H1 (cell line): ENCODE data around the gene ADGRG1. TPM values are rescaled to one million over a fixed set of nuclear protein-coding genes. Genes with fewer than 3 reads are reported as not detected.

Experiments used
- CTCF ChIA-PET: fragments of 300-600 bp; sonication (Branson Sonifier 250); formaldehyde crosslinking; loops from one replicate; lab custom pipeline; 2021; ENCODE audit not compliant: partially characterized antibody; lab: Charles Lee
- POLR2A ChIA-PET: fragments of 300-600 bp; sonication (Branson Sonifier 250); formaldehyde crosslinking; loops from one replicate; lab custom pipeline; 2021; ENCODE audit warnings: inconsistent platforms; ENCODE audit not compliant: partially characterized antibody; lab: Charles Lee
- DNase-seq, 2 experiments: peaks; one replicate each; pipeline versions ENCODE4 v3.0.0 to v3.0.0-alpha.2; 2010 to 2022; ENCODE audit warnings: low spot score in 2 of 2, low read depth in 1 of 2, mixed read lengths in 1 of 2
- FAIRE-seq: peaks from 2 replicates; lab custom pipeline; 2011; peaks lifted over from hg19 to GRCh38; lab: Jason Lieb, UNC
- H2AFZ ChIP-seq: 2 replicates; pipeline ENCODE4 v1.8.1; 2012; ENCODE audit warnings: low read length, inconsistent platforms
- H2AK5ac ChIP-seq: 2 replicates; pipeline ENCODE4 v1.6.1; 2013; ENCODE audit warnings: low read depth, low read length
- H2BK120ac ChIP-seq: replicated peaks from 2 replicates; pipeline ENCODE3; 2013; ENCODE audit warnings: low read depth, low read length, inconsistent platforms
- H2BK12ac ChIP-seq: 2 replicates; pipeline ENCODE4 v1.6.1; 2013; ENCODE audit warnings: low read depth, low read length
- H2BK15ac ChIP-seq: 2 replicates; pipeline ENCODE4 v1.6.1; 2013; ENCODE audit warnings: low read length
- H2BK20ac ChIP-seq: 2 replicates; pipeline ENCODE4 v1.6.1; 2013; ENCODE audit warnings: low read length
- H2BK5ac ChIP-seq: 2 replicates; pipeline ENCODE4 v1.6.1; 2013; ENCODE audit warnings: low read depth, low read length
- H3K14ac ChIP-seq: 2 replicates; pipeline ENCODE4 v1.6.1; 2013; ENCODE audit warnings: inconsistent platforms; ENCODE audit not compliant: insufficient read length
- H3K18ac ChIP-seq: 2 replicates; pipeline ENCODE4 v1.6.1; 2013; ENCODE audit warnings: low read length; ENCODE audit errors: extremely low read depth
- H3K23ac ChIP-seq: 2 replicates; pipeline ENCODE4 v1.6.1; 2013; ENCODE audit warnings: inconsistent platforms; ENCODE audit not compliant: insufficient read length
- H3K23me2 ChIP-seq: 2 replicates; pipeline ENCODE4 v1.6.1; 2013; ENCODE audit warnings: low read depth, low read length
- H3K27ac ChIP-seq: 2 replicates; pipeline ENCODE4 v1.6.1; 2011; ENCODE audit warnings: low read depth, low read length, inconsistent platforms
- H3K27me3 ChIP-seq, 4 experiments: replicated peaks in 1 of 4; 1 replicate in 1 of 4; 2 replicates in 3 of 4; pipeline versions ENCODE4 v1.6.1 to v1.8.1; 2011 to 2013; ENCODE audit warnings: low read length in 3 of 4, mild to moderate bottlenecking in 3 of 4, inconsistent platforms in 2 of 4, mixed read lengths in 2 of 4, moderate library complexity in 1 of 4; ENCODE audit not compliant: control insufficient read depth in 3 of 4, insufficient read depth in 3 of 4; ENCODE audit errors: extremely low read depth in 1 of 4
- H3K36me3 ChIP-seq, 4 experiments: 2 replicates each; pipeline versions ENCODE4 v1.6.1 to v1.8.1; 2011 to 2013; ENCODE audit warnings: mild to moderate bottlenecking in 4 of 4, low read length in 3 of 4, moderate library complexity in 2 of 4, control low read depth in 1 of 4, inconsistent platforms in 1 of 4; ENCODE audit not compliant: insufficient read depth in 4 of 4, control insufficient read depth in 2 of 4
- H3K4ac ChIP-seq: replicated peaks from 2 replicates; pipeline ENCODE3; 2013; ENCODE audit warnings: low read length, low read depth, mixed read lengths, inconsistent platforms; ENCODE audit not compliant: insufficient read length
- H3K4me1 ChIP-seq, 4 experiments: replicated peaks in 1 of 4; 1 replicate in 1 of 4; 2 replicates in 3 of 4; pipeline versions ENCODE4 v1.6.1 to v1.8.1; 2011 to 2013; ENCODE audit warnings: low read length in 3 of 4, inconsistent platforms in 2 of 4, mixed read lengths in 1 of 4; ENCODE audit not compliant: insufficient read depth in 4 of 4, control insufficient read depth in 3 of 4
- H3K4me2 ChIP-seq, 2 experiments: 2 replicates each; pipeline versions ENCODE4 v1.6.1 to v1.8.1; 2011 to 2013; ENCODE audit warnings: low read depth in 2 of 2, low read length in 2 of 2, control low read depth in 1 of 2, inconsistent platforms in 1 of 2, mild to moderate bottlenecking in 1 of 2; ENCODE audit not compliant: insufficient read depth in 1 of 2
- H3K4me3 ChIP-seq, 4 experiments: fragments of 200-600, 300-600 bp in 1 of 4; sonication (generic), shearing (Covaris generic), sonication (Bioruptor Twin) in 1 of 4; 2 replicates each; pipeline versions ENCODE4 v1.5.1 to v1.8.1; 2011 to 2016; ENCODE audit warnings: low read length in 4 of 4, low read depth in 3 of 4, control low read depth in 2 of 4, inconsistent platforms in 2 of 4, mild to moderate bottlenecking in 2 of 4, mixed read lengths in 1 of 4, moderate library complexity in 1 of 4; ENCODE audit not compliant: insufficient read depth in 2 of 4; ENCODE audit errors: extremely low read depth in 1 of 4
- H3K56ac ChIP-seq: replicated peaks from 2 replicates; pipeline ENCODE3; 2013; ENCODE audit warnings: low read depth, mild to moderate bottlenecking, mixed read lengths, low read length, inconsistent platforms; ENCODE audit not compliant: insufficient read length
- H3K79me1 ChIP-seq: 2 replicates; pipeline ENCODE4 v1.6.1; 2013; ENCODE audit warnings: low read depth, low read length, control low read depth
- H3K79me2 ChIP-seq, 2 experiments: 2 replicates each; pipeline versions ENCODE4 v1.6.1 to v1.8.1; 2012 to 2013; ENCODE audit warnings: low read length in 2 of 2, mild to moderate bottlenecking in 2 of 2, inconsistent platforms in 1 of 2; ENCODE audit not compliant: insufficient read depth in 2 of 2, control insufficient read depth in 1 of 2
- H3K9ac ChIP-seq, 4 experiments: replicated peaks in 1 of 4; 1 replicate in 1 of 4; 2 replicates in 3 of 4; pipeline versions ENCODE4 v1.6.1 to v1.8.1; 2011 to 2013; ENCODE audit warnings: low read depth in 3 of 4, low read length in 3 of 4, control low read depth in 2 of 4, mild to moderate bottlenecking in 2 of 4, moderate library complexity in 2 of 4, inconsistent platforms in 1 of 4; ENCODE audit errors: extremely low read depth in 1 of 4
- H3K9me3 ChIP-seq, 2 experiments: 2 replicates each; pipeline versions ENCODE4 v1.6.1 to v1.8.1; 2012 to 2013; ENCODE audit warnings: mild to moderate bottlenecking in 2 of 2, moderate library complexity in 2 of 2, control low read depth in 1 of 2, inconsistent platforms in 1 of 2, low read depth in 1 of 2, low read length in 1 of 2, mixed read lengths in 1 of 2; ENCODE audit not compliant: insufficient read depth in 2 of 2
- H4K20me1 ChIP-seq, 2 experiments: replicated peaks in 1 of 2; 2 replicates each; pipeline versions ENCODE3 to v1.8.1; 2011 to 2013; ENCODE audit warnings: inconsistent platforms in 2 of 2, low read length in 2 of 2, mild to moderate bottlenecking in 1 of 2; ENCODE audit not compliant: insufficient read depth in 2 of 2, control insufficient read depth in 1 of 2
- H4K5ac ChIP-seq: 2 replicates; pipeline ENCODE4 v1.6.1; 2013; ENCODE audit warnings: low read length, low read depth, mixed read lengths, inconsistent platforms; ENCODE audit not compliant: insufficient read length
- H4K8ac ChIP-seq: 2 replicates; pipeline ENCODE4 v1.8.0; 2013; ENCODE audit warnings: mild to moderate bottlenecking, moderate library complexity, low read length, inconsistent platforms; ENCODE audit not compliant: insufficient read depth; ENCODE audit errors: extremely low read depth
- H4K91ac ChIP-seq: replicated peaks from 2 replicates; pipeline ENCODE3; 2013; ENCODE audit warnings: low read length, mixed read lengths, inconsistent platforms; ENCODE audit not compliant: insufficient read length
- CBX8 ChIP-seq: fragments of 300-800, 300-1000 bp; sonication (generic); IDR thresholded peaks from 2 replicates; pipeline ENCODE4 v1.7.1; 2016; ENCODE audit warnings: low read depth, low read length, borderline replicate concordance
- MAX ChIP-seq: IDR thresholded peaks from 2 replicates; pipeline ENCODE4 v1.6.1; 2012; ENCODE audit warnings: inconsistent platforms
- NRF1 ChIP-seq: IDR thresholded peaks from 2 replicates; pipeline ENCODE4 v1.6.1; 2011; ENCODE audit warnings: mild to moderate bottlenecking, low read depth, low read length, improper control_type of control experiment
- POLR2A ChIP-seq, 2 experiments: IDR thresholded peaks; 1 replicate in 1 of 2; 2 replicates in 1 of 2; pipeline ENCODE4 v1.6.1; 2011; ENCODE audit warnings: low read depth in 2 of 2, low read length in 2 of 2, mild to moderate bottlenecking in 2 of 2; ENCODE audit errors: control extremely low read depth in 1 of 2
- POLR2AphosphoS5 ChIP-seq: IDR thresholded peaks from 2 replicates; pipeline ENCODE4 v1.6.1; 2011; ENCODE audit warnings: low read depth, low read length
- RAD21 ChIP-seq, 2 experiments: IDR thresholded peaks in 1 of 2; conservative IDR thresholded peaks in 1 of 2; 2 replicates each; pipeline ENCODE4 v1.6.1; 2011; ENCODE audit warnings: low read depth in 2 of 2, low read length in 2 of 2, improper control_type of control experiment in 1 of 2, inconsistent platforms in 1 of 2, mild to moderate bottlenecking in 1 of 2, moderate library complexity in 1 of 2
- RNF2 ChIP-seq: fragments of 200-900, 300-1000 bp; sonication (generic); IDR thresholded peaks from 2 replicates; pipeline ENCODE4 v1.7.1; 2016; ENCODE audit warnings: borderline replicate concordance, low read depth, mild to moderate bottlenecking, antibody characterized with exemption, low read length; ENCODE audit not compliant: poor library complexity, severe bottlenecking; ENCODE audit errors: missing control alignments
- SP1 ChIP-seq: IDR thresholded peaks from 2 replicates; pipeline ENCODE4 v1.6.1; 2011; ENCODE audit warnings: low read depth, low read length
- TBP ChIP-seq: IDR thresholded peaks from 2 replicates; pipeline ENCODE4 v1.6.1; 2011; ENCODE audit warnings: low read depth, low read length, improper control_type of control experiment
- WGBS, 2 experiments: shearing (Covaris generic) in 1 of 2; methylation state at CpG; one replicate each; pipeline versions ENCODE4 v1.1.6 to v1.1.7; 2013 to 2015; ENCODE audit warnings: low lambda C conversion rate in 2 of 2, mixed read lengths in 2 of 2, inconsistent platforms in 1 of 2, low coverage in 1 of 2, missing lambda C conversion rate in 1 of 2; ENCODE audit not compliant: insufficient replicate concordance in 2 of 2, insufficient coverage in 1 of 2, insufficient read length in 1 of 2; ENCODE audit errors: extremely low coverage in 1 of 2, missing lambda C conversion rate in 1 of 2; 5-methylcytosine and 5-hydroxymethylcytosine counted together
- polyA plus RNA-seq, 7 experiments: library from polyadenylated mRNA; depleted of rRNA in 3 of 7; stranded (reverse) in 5 of 7; unstranded in 2 of 7; fragments of >200 nt in 5 of 7; fragments of 200-250 nt in 2 of 7; gene quantifications; 1 replicate in 5 of 7; 2 replicates in 1 of 7; 4 replicates in 1 of 7; pipeline versions ENCODE4 v1.2.1 to v1.2.3, GENCODE V29; 2011 to 2013; ENCODE audit warnings: missing spikeins in 2 of 7, mixed read lengths in 2 of 7
- total RNA-seq: library from RNA; stranded (reverse); fragmentation: NEBNext Ultra II Directional; extraction: Animal tissue kit (Norgen Biotek cat#: 25700); gene quantifications from 2 replicates; pipeline ENCODE4 v1.2.1, GENCODE V29; 2021
- TF ChIP-seq, protein P1 (sequence below), 3 experiments: IDR thresholded peaks; 1 replicate in 2 of 3; 2 replicates in 1 of 3; pipeline versions ENCODE4 v1.5.1 to v1.6.1; 2011; ENCODE audit warnings: low read length in 3 of 3, mild to moderate bottlenecking in 3 of 3, inconsistent platforms in 2 of 3, low read depth in 1 of 3, moderate library complexity in 1 of 3; ENCODE audit not compliant: insufficient read depth in 1 of 3; ENCODE audit errors: control extremely low read depth in 1 of 3

Gene ADGRG1
- total and polyA plus RNA-seq, 2 of the 8 experiments (the other 6 are each of a cell fraction or from before 2014, with no cell fraction given) = 1.3 to 2.6 TPM

DNA sequence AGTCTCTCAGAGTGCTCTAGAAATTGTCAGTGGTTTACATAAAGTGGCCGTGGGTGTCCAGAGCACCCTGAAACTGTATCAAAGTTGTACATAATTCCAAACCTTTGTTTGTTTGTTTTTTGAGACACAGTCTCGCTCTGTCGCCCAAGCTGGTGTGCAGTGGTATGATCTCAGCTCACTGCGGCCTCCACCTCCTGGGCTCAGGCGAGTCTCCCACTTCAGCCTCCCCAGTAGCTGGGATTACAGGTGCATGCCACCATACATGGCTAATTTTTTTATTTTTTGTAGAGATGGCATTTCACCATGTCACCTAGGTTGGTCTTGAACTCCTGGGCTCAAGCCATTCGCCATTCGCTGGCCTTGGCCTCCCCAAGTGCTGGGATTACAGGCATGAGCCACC lies 24.3 kb upstream of the ADGRG1 start:
- Histone ChIP-seq H3K27ac (no peak overlapping the region), H4K20me1 (no peaks in the 10 kb centered on the region), H3K4me2 (no peak overlapping the region), H2BK20ac (no peak overlapping the region), H3K79me1 (no peaks in the 10 kb centered on the region), H3K14ac (no peak overlapping the region), H2BK15ac (no peak overlapping the region), H3K4me3 (no peak overlapping the region), H3K23me2 (no peaks in the 10 kb centered on the region), H3K56ac (no peak overlapping the region), H4K5ac (no peak overlapping the region), H3K4me1 (no peaks in the 10 kb centered on the region; a peak in 1 of 7 replicates), H3K36me3 (no peaks in the 10 kb centered on the region), H4K91ac (no peak overlapping the region), H3K9ac (no peak overlapping the region), H2AK5ac (no peak overlapping the region), H3K23ac (no peak overlapping the region), H2BK12ac (no peak overlapping the region), H2BK120ac (no peak overlapping the region), H3K18ac (no peak overlapping the region), H2BK5ac (no peak overlapping the region), H3K9me3 (no peaks in the 10 kb centered on the region), H4K8ac (no peak overlapping the region), H3K27me3 (peaks cover 0 to 2% (median 0%) of the 10 kb centered on the region in 4 experiments; a peak in 1 of 7 replicates), H3K79me2 (no peaks in the 10 kb centered on the region), H2AFZ (no peak overlapping the region), H3K4ac (no peak overlapping the region)
- WGBS, 2 experiments = 91% methylated on average over 6 of the region's 7 CpGs; no CpG with 5 or more reads in 1 of the 2 experiments
- ChIA-PET CTCF (interaction anchor here (0.8 to 8.5 kb wide), 5 partner anchors 13 to 124 kb away, joined by 3 to 111 read pairs (median 36); no protein-coding TSS in a partner anchor), POLR2A (interaction anchor here (0.7 kb wide), 1 partner anchor 13 kb away, joined by 3 read pairs; no protein-coding TSS in a partner anchor)
- DNase-seq (no peak), FAIRE-seq (no peak)
- TF ChIP-seq, protein P1, sequence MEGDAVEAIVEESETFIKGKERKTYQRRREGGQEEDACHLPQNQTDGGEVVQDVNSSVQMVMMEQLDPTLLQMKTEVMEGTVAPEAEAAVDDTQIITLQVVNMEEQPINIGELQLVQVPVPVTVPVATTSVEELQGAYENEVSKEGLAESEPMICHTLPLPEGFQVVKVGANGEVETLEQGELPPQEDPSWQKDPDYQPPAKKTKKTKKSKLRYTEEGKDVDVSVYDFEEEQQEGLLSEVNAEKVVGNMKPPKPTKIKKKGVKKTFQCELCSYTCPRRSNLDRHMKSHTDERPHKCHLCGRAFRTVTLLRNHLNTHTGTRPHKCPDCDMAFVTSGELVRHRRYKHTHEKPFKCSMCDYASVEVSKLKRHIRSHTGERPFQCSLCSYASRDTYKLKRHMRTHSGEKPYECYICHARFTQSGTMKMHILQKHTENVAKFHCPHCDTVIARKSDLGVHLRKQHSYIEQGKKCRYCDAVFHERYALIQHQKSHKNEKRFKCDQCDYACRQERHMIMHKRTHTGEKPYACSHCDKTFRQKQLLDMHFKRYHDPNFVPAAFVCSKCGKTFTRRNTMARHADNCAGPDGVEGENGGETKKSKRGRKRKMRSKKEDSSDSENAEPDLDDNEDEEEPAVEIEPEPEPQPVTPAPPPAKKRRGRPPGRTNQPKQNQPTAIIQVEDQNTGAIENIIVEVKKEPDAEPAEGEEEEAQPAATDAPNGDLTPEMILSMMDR (IDR thresholded peaks at IDR 0.05; ENCODE audit: control extremely low read depth in 1 of 3, insufficient read depth in 1 of 3, low read depth in 1 of 3, low read length in 3 of 3) = no peak
- TF ChIP-seq CBX8 = no peak
- no peak for TF ChIP-seq RAD21 (IDR thresholded peaks at IDR 0.05 in 1 of 2, conservative IDR thresholded peaks at IDR 0.05 in 1 of 2; ENCODE audit: low read depth in 2 of 2, low read length in 2 of 2)
- TF ChIP-seq RNF2 = no peak
- no peak for TF ChIP-seq SP1
- no peak for TF ChIP-seq POLR2AphosphoS5
- TF ChIP-seq TBP = no peak
- TF ChIP-seq POLR2A (IDR thresholded peaks at IDR 0.05; ENCODE audit: control extremely low read depth in 1 of 2, low read depth in 2 of 2, low read length in 2 of 2) = no peak
- no peak for TF ChIP-seq NRF1
- TF ChIP-seq MAX = no peak
